Fibroblast of skin of right biceps (primary cell): ENCODE data around the gene OS9.
"Not testable (repeated sequence)": the region's sequence is repeated elsewhere in the genome, so short reads cannot be mapped to it uniquely, and the experiment has no call there.

Experiments
- DNase-seq: peaks from one replicate; pipeline ENCODE4 v3.0.0-alpha.2; 2013

OS9 gene

GRCh38 chr12:57693659-57694458 lies at the start of gene OS9:
Gene OS9 (plus strand): TSS chr12:57694132. CDS start chr12:57694162, 30 bp downstream.
- DNase-seq: peak; percentile 100

- DNase-seq: peak; percentile 43
Observed at GRCh38 chr12:57645990-57646658, 47.8 kb upstream of the OS9 start.

GRCh38 chr12:57646659-57647049 lies 47.3 kb upstream of the OS9 start:
- DNase-seq: not testable (repeated sequence)

GRCh38 chr12:57654042-57654441 lies 39.9 kb upstream of the OS9 start:
- DNase-seq: no peak

GRCh38 chr12:57655541-57656240 lies 38.2 kb upstream of the OS9 start:
- no peak for DNase-seq

- not testable (repeated sequence) for DNase-seq
Observed at GRCh38 chr12:57656408-57656807, 37.5 kb upstream of the OS9 start.

- no peak for DNase-seq
Observed at GRCh38 chr12:57657744-57658143, 36.2 kb upstream of the OS9 start.

GRCh38 chr12:57658890-57659289 lies 35.0 kb upstream of the OS9 start:
- DNase-seq: no peak

GRCh38 chr12:57661376-57661775 lies 32.6 kb upstream of the OS9 start:
- no peak for DNase-seq

- DNase-seq: not testable (repeated sequence)
Observed at GRCh38 chr12:57665066-57665820, 28.7 kb upstream of the OS9 start.

- no peak for DNase-seq
Observed at GRCh38 chr12:57666897-57667296, 27.0 kb upstream of the OS9 start.

- DNase-seq: not testable (repeated sequence)
Observed at GRCh38 chr12:57669691-57670090, 24.2 kb upstream of the OS9 start.

- DNase-seq: not testable (repeated sequence)
Observed at GRCh38 chr12:57671811-57672210, 22.1 kb upstream of the OS9 start.

- DNase-seq: no peak
Observed at GRCh38 chr12:57672801-57673200, 21.1 kb upstream of the OS9 start.

GRCh38 chr12:57674691-57675090 lies 19.2 kb upstream of the OS9 start:
- DNase-seq: no peak

- DNase-seq: not testable (repeated sequence)
Observed at GRCh38 chr12:57677947-57678346, 16.0 kb upstream of the OS9 start.

GRCh38 chr12:57679697-57680096 lies 14.2 kb upstream of the OS9 start:
- DNase-seq: no peak

GRCh38 chr12:57687862-57688261 lies 6.1 kb upstream of the OS9 start:
- DNase-seq: no peak

GRCh38 chr12:57688931-57689330 lies 5.0 kb upstream of the OS9 start:
- DNase-seq: no peak

- no peak for DNase-seq
Observed at GRCh38 chr12:57692500-57692899, 1.4 kb upstream of the OS9 start.

GRCh38 chr12:57693317-57693658 lies 644 bp upstream of the OS9 start:
- no peak for DNase-seq

GRCh38 chr12:57694459-57695019 lies 607 bp downstream of the OS9 start:
- DNase-seq: no peak
